NK-92 (cell line): ENCODE measurements around the gene PPFIBP2.

Experiments
- DNase-seq: peaks from one replicate; lab custom pipeline; 2025; ENCODE audit not compliant: unreplicated experiment; lab: John Stamatoyannopoulos, UW

PPFIBP2 gene

GRCh38 chr11:7622721-7623120, 108.9 kb downstream of the PPFIBP2 start:
- DNase-seq, result no peak

DNA sequence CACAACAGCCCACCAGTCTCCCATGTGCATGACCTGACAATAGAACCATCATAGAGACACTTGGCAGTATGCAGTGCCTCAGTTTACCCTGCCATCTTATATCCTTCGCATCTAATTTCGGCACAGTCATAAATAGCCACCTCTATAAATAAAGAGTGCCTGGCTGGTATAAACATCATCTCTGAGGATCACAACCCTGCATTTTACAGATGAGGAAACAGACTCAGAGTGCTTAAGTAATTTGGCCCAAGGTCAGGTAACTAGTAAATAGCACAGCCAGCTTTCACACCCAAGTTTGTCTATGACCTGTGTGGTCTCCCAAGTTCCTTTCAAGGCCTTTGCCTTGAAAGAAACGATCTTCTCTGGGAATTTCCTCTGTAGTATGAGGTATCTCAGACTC, 114.9 kb downstream of the PPFIBP2 start:
- DNase-seq, result no peak

GRCh38 chr11:7630002-7630401, 116.2 kb downstream of the PPFIBP2 start:
- DNase-seq, result no peak

DNA sequence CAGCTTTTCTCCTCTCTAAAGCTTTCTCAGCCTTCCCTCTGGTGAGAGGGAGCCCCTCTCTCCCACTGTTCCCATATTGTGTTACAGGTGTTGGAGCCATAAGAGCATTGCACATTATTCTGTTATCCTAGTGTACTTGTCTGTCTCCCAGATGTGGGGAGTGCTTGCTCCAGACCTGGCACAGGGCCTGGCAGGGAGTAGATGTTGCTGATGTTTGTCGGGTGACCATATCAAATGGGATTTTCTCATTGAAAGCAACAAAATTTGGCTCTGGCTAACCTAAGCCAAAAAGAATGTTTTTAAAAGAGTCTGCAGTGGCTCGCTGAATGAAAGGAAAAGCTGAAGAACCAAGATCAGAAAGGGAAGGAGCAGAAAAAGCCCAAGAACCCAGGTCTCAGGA, 118.4 kb downstream of the PPFIBP2 start:
- DNase-seq, result no peak

DNA sequence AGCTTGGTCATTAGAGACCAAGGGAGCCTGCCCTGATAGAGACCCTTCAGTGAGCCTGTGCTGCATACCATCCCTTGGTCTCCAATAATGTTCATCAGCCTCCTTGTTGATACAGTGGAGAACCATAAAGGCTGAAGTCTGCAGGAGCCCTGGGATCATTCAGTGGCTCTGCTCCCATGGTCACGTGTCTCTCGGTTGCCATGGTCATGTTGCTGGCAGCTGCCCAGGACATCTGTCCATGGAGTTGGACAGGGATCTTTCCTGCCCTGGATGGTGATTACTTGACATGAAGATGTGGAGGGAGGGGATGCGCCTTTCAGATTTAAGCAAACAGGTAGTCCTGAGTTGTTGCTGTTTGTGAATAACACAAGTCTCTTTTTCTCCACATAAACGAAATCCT, 121.3 kb downstream of the PPFIBP2 start:
- no peak for DNase-seq

DNA sequence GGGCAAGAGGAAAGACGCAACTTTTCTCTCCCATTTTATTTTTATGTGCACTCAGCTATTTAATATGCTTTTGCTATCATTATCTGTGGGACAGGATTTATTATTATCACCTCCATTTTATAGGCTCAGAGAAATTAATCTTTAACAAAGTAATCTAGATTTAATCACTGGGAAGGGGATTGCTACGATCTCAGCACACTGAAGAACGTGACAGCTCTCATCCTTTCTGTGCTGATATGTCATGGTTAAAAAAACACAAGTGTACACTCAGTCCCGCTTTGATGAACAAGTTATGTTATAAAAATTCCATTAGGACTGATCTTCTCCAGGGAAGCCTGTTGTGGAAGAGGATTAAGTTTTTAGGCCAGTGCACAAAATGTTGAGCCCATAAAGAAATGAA, 121.9 kb downstream of the PPFIBP2 start:
- DNase-seq, result no peak

- DNase-seq, result no peak
Observed at GRCh38 chr11:7636350-7636749, 122.6 kb downstream of the PPFIBP2 start.

GRCh38 chr11:7637447-7638157, 123.8 kb downstream of the PPFIBP2 start:
- no peak for DNase-seq

GRCh38 chr11:7638710-7639642, 125.2 kb downstream of the PPFIBP2 start:
- DNase-seq, result no peak

DNA sequence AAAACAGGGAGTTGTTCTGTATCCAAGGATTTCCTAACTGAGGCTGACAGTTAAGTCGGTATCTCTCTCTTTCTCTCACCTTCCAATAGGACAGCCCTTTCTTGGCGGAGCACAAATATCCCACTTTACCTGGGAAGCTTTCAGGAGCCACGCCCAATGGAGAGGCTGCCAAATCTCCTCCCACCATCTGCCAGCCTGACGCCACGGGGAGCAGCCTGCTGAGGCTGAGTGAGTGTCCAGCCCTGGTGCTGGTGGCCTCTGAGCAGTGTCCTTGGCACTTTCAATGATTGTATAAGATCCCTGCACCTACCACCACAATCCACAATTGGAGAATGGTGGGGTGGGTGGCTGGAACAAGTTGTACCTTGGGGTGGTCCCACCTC, 125.8 kb downstream of the PPFIBP2 start:
- DNase-seq, result no peak

GRCh38 chr11:7640816-7641215, 127.0 kb downstream of the PPFIBP2 start:
- DNase-seq, result no peak

DNA sequence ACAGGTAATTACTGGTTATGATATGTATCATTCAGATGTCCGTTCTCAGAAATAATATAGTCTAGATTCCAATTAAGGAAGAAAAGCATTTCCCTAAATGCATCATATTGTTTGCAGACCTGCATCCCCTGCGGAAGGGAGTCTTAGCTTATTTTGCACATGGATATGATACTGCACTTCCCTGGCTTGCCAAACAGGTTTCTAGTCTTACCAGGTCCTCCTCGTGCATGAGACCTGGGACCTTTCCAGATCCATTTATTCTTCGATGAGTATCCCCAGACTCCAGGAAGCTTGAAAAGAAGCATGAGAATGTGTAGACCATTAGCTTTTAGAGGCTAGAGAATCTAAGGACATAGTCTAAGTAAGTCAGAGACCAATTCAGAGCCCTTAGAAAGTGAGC, 128.9 kb downstream of the PPFIBP2 start:
- DNase-seq, result no peak

DNA sequence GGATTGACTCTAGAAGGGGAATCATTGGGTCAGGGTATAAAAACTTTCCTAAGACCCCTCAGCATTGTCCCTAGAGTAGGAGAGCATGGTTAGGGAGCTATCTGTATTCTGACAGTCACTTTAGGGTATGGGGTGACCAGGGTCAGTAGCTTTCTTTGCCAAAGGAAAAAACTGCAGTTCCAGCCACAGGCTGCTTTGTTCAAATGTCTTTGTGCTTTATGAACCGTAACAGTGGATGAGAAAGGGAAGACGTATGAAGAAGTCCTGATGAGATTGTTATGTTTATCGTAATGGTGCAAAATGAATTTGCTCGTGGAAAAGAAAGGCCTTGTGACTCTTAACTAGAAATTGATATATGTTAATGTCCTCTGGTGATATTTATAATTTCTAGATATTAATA, 129.5 kb downstream of the PPFIBP2 start:
- DNase-seq, result no peak

DNA sequence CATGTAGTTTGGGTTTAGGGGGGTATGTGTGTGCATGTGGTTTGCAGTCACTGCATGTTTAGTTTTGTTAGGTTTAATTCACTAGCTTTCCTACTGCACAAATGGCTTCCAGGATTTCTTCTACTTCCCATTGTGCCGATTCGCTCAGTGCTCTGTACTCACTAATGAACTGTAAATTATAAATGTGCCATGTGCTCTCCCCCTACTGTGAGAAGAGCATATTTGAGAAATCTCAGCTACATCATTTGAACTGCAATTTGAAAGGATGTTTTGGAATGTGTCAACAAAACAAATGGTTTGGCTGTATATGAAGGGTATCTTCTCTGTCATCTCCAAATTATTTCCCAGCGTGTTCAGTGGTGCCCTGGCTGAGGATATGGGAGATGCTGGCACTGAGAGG, 131.4 kb downstream of the PPFIBP2 start:
- no peak for DNase-seq

- DNase-seq, result no peak
Observed at GRCh38 chr11:7646866-7647265, 133.1 kb downstream of the PPFIBP2 start.

DNA sequence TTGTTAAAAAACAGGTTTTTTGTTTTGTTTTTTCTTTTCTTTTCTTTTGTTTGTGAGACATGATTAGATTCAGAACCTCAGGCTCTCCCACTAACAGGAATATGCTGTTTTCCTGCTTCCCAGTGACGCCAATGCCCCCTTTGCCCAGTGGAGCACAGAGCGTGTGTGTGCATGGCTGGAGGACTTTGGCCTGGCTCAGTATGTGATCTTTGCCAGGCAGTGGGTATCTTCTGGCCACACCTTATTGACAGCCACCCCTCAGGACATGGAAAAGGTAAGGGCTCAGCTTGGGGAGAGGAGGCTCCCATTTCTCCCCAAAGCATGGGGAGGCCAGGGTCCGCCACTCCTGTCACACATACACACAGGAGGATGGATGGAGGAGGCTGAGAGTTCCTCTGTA, 134.5 kb downstream of the PPFIBP2 start:
- no peak for DNase-seq

DNA sequence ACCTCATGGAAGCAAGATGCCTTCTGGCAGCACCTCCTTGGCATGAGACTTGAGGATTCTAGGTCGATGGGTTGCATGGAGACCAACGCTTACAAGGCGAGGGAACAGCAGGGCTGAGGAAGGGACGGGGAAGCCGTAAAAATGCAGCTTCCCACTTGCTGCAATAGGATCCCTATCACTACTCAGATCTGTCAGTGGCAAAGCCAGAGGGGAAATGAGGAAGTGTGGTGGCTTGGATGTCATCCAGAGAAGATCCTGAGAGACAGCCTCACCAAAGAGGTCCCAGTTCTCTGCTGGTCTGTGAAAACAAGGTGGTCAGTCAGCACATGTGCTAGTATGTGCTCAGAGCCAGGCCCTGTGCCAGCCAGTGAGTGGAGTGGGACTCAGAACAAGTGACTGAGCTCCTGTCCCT, 137.3 kb downstream of the PPFIBP2 start:
- DNase-seq, result no peak

DNA sequence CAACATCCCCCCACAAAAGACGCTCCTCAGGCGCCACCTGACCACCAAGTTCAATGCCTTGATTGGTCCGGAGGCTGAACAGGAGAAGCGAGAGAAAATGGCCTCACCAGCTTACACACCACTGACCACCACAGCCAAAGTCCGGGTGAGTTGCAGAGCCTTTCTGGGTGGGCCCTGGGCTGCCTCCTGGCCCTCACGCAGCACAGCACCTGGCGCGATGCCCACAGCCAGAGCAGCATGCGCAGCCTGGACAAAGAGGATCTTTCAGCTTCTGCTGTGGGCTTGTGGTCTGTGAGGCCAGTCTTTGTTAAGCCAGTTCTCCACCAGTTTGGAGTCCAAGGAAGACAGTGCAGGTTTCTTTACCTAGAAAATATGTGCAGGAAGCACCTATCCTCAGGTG, 137.9 kb downstream of the PPFIBP2 start:
- DNase-seq, result no peak

- DNase-seq, result no peak
Observed at GRCh38 chr11:7654195-7654705, 140.5 kb downstream of the PPFIBP2 start.

DNA sequence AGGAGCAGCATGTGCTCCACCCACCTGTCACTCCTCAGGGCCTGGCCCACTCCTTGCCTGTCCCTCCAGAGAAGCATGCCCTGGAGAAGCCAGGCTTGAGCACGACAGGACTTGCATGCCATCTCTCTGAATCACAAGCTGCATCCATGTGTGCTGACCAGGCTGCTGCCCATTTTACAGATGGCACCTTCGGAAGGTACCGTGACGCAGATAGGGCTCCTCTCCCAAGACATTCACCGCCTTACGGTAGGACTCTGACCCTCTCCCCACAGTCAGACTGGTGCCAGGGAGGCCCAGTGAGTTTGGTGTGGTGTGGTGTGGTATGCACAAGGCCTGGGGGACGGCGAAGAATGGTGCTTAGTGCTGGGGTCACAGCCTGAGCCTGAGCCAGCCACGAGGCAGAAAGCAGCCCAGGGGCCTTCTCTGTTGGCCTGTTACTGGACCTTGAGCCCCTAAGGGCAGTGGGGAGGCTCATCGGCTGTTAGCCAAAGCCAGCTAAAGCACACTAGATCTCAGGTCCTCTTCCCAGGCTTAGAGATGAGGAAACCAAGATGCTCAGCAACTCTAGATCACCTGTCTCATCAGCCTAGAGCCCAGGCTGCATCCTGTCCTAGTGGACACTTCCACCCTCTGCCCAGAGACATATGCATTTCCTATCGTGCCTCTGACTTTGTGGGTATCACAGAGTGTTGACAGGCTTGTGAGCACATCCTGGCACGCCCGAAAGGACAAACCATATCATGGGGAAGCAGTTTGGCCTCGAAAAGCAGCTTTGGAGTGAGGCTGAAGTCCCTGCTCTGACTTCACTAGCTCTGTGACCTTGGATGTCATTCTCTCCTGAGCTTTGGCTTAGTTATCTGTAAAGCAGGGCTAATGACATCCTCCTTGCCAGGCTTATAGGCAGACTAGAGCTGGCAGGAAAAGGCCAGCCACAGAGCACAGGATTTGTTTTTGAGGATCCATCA, 141.7 kb downstream of the PPFIBP2 start:
- no peak for DNase-seq

GRCh38 chr11:7656704-7657103, 142.9 kb downstream of the PPFIBP2 start:
- DNase-seq, result no peak
